CD14-positive monocyte (primary cell): ENCODE measurements around the gene RSPO4. TPM values are rescaled to one million over a fixed set of nuclear protein-coding genes. Genes with fewer than 3 reads are reported as not detected.

Experiments
- DNase-seq, 3 donors: peaks; one replicate each; pipeline ENCODE4 v3.0.0-alpha.2; 2011 to 2022
- H2AFZ ChIP-seq: 2 replicates; pipeline ENCODE4 v1.6.0; 2012; ENCODE audit warnings: mild to moderate bottlenecking, low read depth, low read length, inconsistent platforms; ENCODE audit not compliant: insufficient read depth, poor library complexity, severe bottlenecking
- H3K27ac ChIP-seq, 2 donors: 1 replicate in 1 of 2; 2 replicates in 1 of 2; pipeline ENCODE4 v1.5.1; 2012 to 2013; ENCODE audit warnings: low read length in 2 of 2, control low read depth in 1 of 2, inconsistent platforms in 1 of 2, low read depth in 1 of 2, mild to moderate bottlenecking in 1 of 2
- H3K27me3 ChIP-seq, 2 donors: one replicate each; pipeline versions ENCODE4 v1.6.0 to v1.6.1; 2011 to 2013; ENCODE audit warnings: low read length in 2 of 2; ENCODE audit not compliant: control insufficient read depth in 2 of 2, insufficient read depth in 2 of 2
- H3K36me3 ChIP-seq, 2 donors: replicated peaks in 1 of 2; 1 replicate in 1 of 2; 2 replicates in 1 of 2; pipeline versions ENCODE4 v1.5.1 to v1.6.1; 2012 to 2013; ENCODE audit warnings: low read length in 2 of 2, control low read depth in 1 of 2, inconsistent platforms in 1 of 2, mild to moderate bottlenecking in 1 of 2; ENCODE audit not compliant: insufficient read depth in 2 of 2, control insufficient read depth in 1 of 2
- H3K4me1 ChIP-seq, 2 donors: 1 replicate in 1 of 2; 2 replicates in 1 of 2; pipeline versions ENCODE4 v1.5.1 to v1.6.1; 2012 to 2013; ENCODE audit warnings: low read length in 2 of 2, control low read depth in 1 of 2, inconsistent platforms in 1 of 2, mild to moderate bottlenecking in 1 of 2, moderate library complexity in 1 of 2; ENCODE audit not compliant: insufficient read depth in 2 of 2, control insufficient read depth in 1 of 2
- H3K4me2 ChIP-seq: replicated peaks from 2 replicates; pipeline ENCODE3; 2012; ENCODE audit warnings: low read length, moderate library complexity, mild to moderate bottlenecking; ENCODE audit not compliant: poor library complexity, severe bottlenecking; ENCODE audit errors: extremely low read depth
- H3K4me3 ChIP-seq, 3 experiments: fragments of 200-600 bp in 1 of 3; sonication (generic) in 1 of 3; replicated peaks in 1 of 3; 1 replicate in 2 of 3; 2 replicates in 1 of 3; pipeline ENCODE4 v1.5.1; 2011 to 2013; ENCODE audit warnings: low read length in 3 of 3, mild to moderate bottlenecking in 3 of 3, control low read depth in 2 of 3, low read depth in 2 of 3, inconsistent platforms in 1 of 3, moderate library complexity in 1 of 3
- H3K79me2 ChIP-seq: 2 replicates; pipeline ENCODE4 v1.6.0; 2012; ENCODE audit warnings: mild to moderate bottlenecking, control low read depth, inconsistent platforms, low read length, moderate library complexity; ENCODE audit not compliant: insufficient read depth
- H3K9ac ChIP-seq: 2 replicates; pipeline ENCODE4 v1.6.0; 2017; ENCODE audit warnings: low read length, mild to moderate bottlenecking; ENCODE audit not compliant: insufficient read depth, poor library complexity, severe bottlenecking
- H3K9me3 ChIP-seq, 2 donors: replicated peaks in 1 of 2; 1 replicate in 1 of 2; 2 replicates in 1 of 2; pipeline versions ENCODE4 v1.5.1 to v1.6.1; 2012 to 2013; ENCODE audit warnings: low read length in 2 of 2, control low read depth in 1 of 2; ENCODE audit not compliant: control insufficient read depth in 1 of 2, insufficient read depth in 1 of 2
- H4K20me1 ChIP-seq: 2 replicates; pipeline ENCODE4 v1.6.0; 2012; ENCODE audit warnings: mild to moderate bottlenecking, low read length, control low read depth, moderate library complexity; ENCODE audit not compliant: insufficient read depth
- H3K27ac Mint-ChIP-seq, 7 donors: one replicate each; pipeline ENCODE4 v1.8.0; 2020; ENCODE audit warnings: mild to moderate bottlenecking in 7 of 7, mixed read lengths in 7 of 7, moderate library complexity in 6 of 7, inconsistent platforms in 2 of 7
- H3K27me3 Mint-ChIP-seq, 3 donors: one replicate each; pipeline ENCODE4 v1.8.0; 2021 to 2022; ENCODE audit warnings: low read depth in 3 of 3, mild to moderate bottlenecking in 3 of 3, mixed read lengths in 3 of 3, moderate library complexity in 3 of 3, inconsistent platforms in 1 of 3
- H3K36me3 Mint-ChIP-seq, 2 donors: one replicate each; pipeline ENCODE4 v1.8.0; 2020; ENCODE audit warnings: mixed read lengths in 2 of 2, inconsistent platforms in 1 of 2, mild to moderate bottlenecking in 1 of 2
- H3K4me1 Mint-ChIP-seq: one replicate; pipeline ENCODE4 v1.8.0; 2020; ENCODE audit warnings: mild to moderate bottlenecking, mixed read lengths
- H3K4me3 Mint-ChIP-seq, 2 donors: one replicate each; pipeline ENCODE4 v1.8.0; 2020; ENCODE audit warnings: mild to moderate bottlenecking in 2 of 2, mixed read lengths in 2 of 2, moderate library complexity in 1 of 2
- H3K9me3 Mint-ChIP-seq, 7 donors: one replicate each; pipeline ENCODE4 v1.8.0; 2020 to 2022; ENCODE audit warnings: mixed read lengths in 7 of 7, mild to moderate bottlenecking in 6 of 7, moderate library complexity in 6 of 7, inconsistent platforms in 2 of 7
- WGBS: methylation state at CpG from one replicate; pipeline ENCODE4 v1.1.5; 2013; ENCODE audit warnings: missing lambda C conversion rate; ENCODE audit not compliant: insufficient coverage; 5-methylcytosine and 5-hydroxymethylcytosine counted together
- intact Hi-C, 2 donors: fragments of 100-400 bp; cut with micrococcal nuclease; formaldehyde crosslinking; loops; one replicate each; pipeline versions ENCODE4 v1.15.0 to v1.15.1; 2023
- polyA plus RNA-seq, 3 donors: library from polyadenylated mRNA; depleted of rRNA in 1 of 3; unstranded in 2 of 3; stranded (reverse) in 1 of 3; fragments of 300-500 nt in 2 of 3; fragments of >200 nt in 1 of 3; fragmentation: Illumina TruSeq in 2 of 3; gene quantifications; 1 replicate in 2 of 3; 2 replicates in 1 of 3; pipeline ENCODE4 v1.2.3, GENCODE V29; 2012 to 2021
- TF ChIP-seq, protein P1 (sequence below): fragments of 200-600 bp; IDR thresholded peaks from one replicate; pipeline ENCODE4 v1.8.0; 2022; ENCODE audit warnings: antibody characterized with exemption, mild to moderate bottlenecking

Gene RSPO4
- polyA plus RNA-seq, 3 donors = not detected

DNA sequence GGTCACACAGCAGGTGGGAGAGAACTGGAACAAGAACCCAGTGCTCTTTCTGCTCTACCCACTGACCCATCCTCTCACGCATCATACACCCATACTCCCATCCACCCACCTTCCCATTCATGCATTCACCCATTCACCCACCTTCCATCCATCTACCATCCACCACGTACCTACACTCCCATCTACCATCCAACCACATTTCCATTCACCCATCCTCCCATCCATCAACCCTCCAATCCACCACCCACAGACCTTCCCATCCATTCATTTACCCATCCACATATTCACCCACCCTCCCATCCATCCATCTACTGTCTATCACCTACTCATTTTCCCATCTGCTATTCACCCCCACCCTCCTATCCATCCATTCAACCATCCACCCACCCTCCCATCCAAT is 17.2 kb upstream of the RSPO4 start:
- DNase-seq = no peak
- H3K36me3 Mint-ChIP-seq = no peaks in the 10 kb centered on the region
- no peak overlapping the region for H3K27ac Mint-ChIP-seq
- Histone ChIP-seq H3K4me3 (no peak overlapping the region), H3K27me3 (peaks cover 2 to 3% of the 10 kb centered on the region in 2 donors), H3K4me1 (peaks cover 9 to 15% of the 10 kb centered on the region in 2 donors), H4K20me1 (no peaks in the 10 kb centered on the region), H3K9me3 (no peaks in the 10 kb centered on the region), H3K36me3 (no peaks in the 10 kb centered on the region), H3K27ac (no peak overlapping the region), H3K9ac (no peak overlapping the region), H3K79me2 (no peaks in the 10 kb centered on the region), H3K4me2 (no peak overlapping the region), H2AFZ (no peak overlapping the region)
- H3K27me3 Mint-ChIP-seq = peaks cover 5 to 13% (median 10%) of the 10 kb centered on the region in 3 donors
- peaks cover 19% of the 10 kb centered on the region for H3K4me1 Mint-ChIP-seq
- 100% methylated on average over 2 of the region's 2 CpGs for WGBS
- intact Hi-C loops = no loop called here
- peaks cover 0 to 6% (median 0%) of the 10 kb centered on the region in 7 donors for H3K9me3 Mint-ChIP-seq
- H3K4me3 Mint-ChIP-seq = no peak overlapping the region
- TF ChIP-seq, protein P1, sequence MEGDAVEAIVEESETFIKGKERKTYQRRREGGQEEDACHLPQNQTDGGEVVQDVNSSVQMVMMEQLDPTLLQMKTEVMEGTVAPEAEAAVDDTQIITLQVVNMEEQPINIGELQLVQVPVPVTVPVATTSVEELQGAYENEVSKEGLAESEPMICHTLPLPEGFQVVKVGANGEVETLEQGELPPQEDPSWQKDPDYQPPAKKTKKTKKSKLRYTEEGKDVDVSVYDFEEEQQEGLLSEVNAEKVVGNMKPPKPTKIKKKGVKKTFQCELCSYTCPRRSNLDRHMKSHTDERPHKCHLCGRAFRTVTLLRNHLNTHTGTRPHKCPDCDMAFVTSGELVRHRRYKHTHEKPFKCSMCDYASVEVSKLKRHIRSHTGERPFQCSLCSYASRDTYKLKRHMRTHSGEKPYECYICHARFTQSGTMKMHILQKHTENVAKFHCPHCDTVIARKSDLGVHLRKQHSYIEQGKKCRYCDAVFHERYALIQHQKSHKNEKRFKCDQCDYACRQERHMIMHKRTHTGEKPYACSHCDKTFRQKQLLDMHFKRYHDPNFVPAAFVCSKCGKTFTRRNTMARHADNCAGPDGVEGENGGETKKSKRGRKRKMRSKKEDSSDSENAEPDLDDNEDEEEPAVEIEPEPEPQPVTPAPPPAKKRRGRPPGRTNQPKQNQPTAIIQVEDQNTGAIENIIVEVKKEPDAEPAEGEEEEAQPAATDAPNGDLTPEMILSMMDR = no peak

DNA sequence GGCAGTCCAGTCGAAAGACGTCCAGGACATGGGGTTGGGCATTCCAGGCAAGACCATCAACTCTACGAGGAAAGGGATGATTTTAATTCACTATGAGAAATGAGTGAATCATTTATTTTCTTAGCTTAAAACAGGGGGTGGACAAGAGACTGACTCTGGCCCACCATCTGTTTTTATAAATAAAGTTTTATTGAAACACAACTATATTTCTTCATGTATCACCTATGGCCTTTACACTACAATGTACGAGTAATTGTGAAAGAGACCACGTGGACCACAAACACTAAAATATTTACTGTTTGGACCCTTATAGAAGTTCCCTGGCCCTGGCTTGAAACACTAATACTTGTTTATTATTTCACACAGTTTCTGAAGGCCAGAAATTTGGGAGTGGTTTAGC is 15.6 kb upstream of the RSPO4 start:
- peaks cover 0 to 6% (median 0%) of the 10 kb centered on the region in 7 donors for H3K9me3 Mint-ChIP-seq
- Histone ChIP-seq H2AFZ (no peak overlapping the region), H3K9ac (no peak overlapping the region), H3K27ac (no peak overlapping the region), H3K4me2 (no peak overlapping the region), H3K36me3 (no peaks in the 10 kb centered on the region), H3K9me3 (no peaks in the 10 kb centered on the region), H3K27me3 (peaks cover 2 to 3% of the 10 kb centered on the region in 2 donors), H3K79me2 (no peaks in the 10 kb centered on the region), H3K4me3 (no peak overlapping the region), H4K20me1 (no peaks in the 10 kb centered on the region), H3K4me1 (peaks cover 9 to 15% of the 10 kb centered on the region in 2 donors)
- intact Hi-C loops = no loop called here
- DNase-seq = no peak
- TF ChIP-seq, protein P1 = no peak
- H3K4me3 Mint-ChIP-seq = no peak overlapping the region
- no peaks in the 10 kb centered on the region for H3K36me3 Mint-ChIP-seq
- 100% methylated on average over 2 of the region's 5 CpGs for WGBS
- H3K27me3 Mint-ChIP-seq = peaks cover 3 to 16% (median 7%) of the 10 kb centered on the region in 3 donors
- peaks cover 19% of the 10 kb centered on the region for H3K4me1 Mint-ChIP-seq
- no peak overlapping the region for H3K27ac Mint-ChIP-seq
